HG03066 (cell line): ENCODE results near the gene NFYC.
"Not testable (repeated sequence)": the region's sequence is repeated elsewhere in the genome, so short reads cannot be mapped to it uniquely, and the experiment has no call there.

Experiments used
- ATAC-seq: cut with Tn5 transposase; IDR thresholded peaks from one replicate; pipeline ENCODE4 v1.9.1; 2021; ENCODE audit warnings: low read depth; ENCODE audit not compliant: unreplicated experiment

Gene NFYC

DNA sequence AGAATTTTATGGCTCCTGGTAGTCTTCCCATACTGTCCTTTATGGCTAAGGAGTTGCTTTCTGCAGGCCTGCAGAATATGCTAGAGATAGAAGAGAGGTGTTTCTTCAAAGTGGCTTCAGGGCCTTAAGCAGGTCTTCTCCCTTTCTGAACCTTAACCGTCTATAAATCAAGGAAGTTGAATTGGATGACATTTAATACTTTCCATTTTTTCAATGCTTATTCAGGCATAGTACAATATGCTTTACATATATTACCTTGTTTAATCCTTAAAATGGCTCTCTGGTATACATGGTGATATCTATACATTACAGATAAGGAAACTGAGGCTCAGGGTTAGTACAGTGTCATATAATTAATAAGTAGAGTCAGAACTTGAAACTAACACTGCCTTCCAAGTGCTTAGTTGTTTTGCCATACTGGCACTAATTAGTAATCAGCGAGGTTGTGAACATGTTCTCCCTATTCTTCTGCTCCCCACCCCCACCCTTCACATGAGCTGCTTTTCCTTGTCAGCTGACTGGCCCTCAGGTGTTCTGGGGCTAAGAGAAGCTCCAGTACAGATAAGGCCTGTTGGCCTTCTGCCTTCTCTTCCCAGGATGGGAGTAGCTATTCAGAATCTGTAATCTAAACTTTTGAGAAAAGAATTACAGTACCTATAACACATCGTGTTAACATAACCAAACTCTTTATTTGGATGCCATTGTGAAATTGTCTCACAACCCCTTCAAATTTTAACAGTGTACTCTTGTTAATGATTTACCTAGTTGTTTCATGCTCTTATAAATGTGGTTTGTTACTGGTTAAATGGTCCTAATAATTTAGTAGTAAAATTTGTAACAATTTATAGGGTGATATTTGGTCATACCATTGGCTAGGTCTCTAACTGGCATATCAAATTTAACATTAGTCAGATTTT lies 13.6 kb downstream of the NFYC start:
- no peak for ATAC-seq

GRCh38 chr1:40706626-40707025 lies 15.1 kb downstream of the NFYC start:
- no peak for ATAC-seq

DNA sequence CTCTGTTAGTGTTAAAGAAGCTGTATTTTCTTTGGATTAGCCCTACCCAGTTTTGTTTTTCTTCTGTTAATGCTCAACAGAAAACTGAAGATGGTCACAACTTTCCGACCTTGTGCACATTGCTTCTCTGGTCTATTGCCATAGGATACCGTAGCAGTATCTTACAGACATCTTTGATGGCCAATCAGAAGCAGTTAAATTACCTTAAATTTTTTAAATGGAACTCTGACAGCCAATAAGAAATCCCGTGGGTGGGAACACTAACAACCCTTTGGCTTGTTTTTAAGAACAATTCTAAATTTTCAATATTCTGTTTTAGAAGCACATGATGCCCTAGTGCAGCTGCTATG lies 17.2 kb downstream of the NFYC start:
- peak; percentile 67 for ATAC-seq

DNA sequence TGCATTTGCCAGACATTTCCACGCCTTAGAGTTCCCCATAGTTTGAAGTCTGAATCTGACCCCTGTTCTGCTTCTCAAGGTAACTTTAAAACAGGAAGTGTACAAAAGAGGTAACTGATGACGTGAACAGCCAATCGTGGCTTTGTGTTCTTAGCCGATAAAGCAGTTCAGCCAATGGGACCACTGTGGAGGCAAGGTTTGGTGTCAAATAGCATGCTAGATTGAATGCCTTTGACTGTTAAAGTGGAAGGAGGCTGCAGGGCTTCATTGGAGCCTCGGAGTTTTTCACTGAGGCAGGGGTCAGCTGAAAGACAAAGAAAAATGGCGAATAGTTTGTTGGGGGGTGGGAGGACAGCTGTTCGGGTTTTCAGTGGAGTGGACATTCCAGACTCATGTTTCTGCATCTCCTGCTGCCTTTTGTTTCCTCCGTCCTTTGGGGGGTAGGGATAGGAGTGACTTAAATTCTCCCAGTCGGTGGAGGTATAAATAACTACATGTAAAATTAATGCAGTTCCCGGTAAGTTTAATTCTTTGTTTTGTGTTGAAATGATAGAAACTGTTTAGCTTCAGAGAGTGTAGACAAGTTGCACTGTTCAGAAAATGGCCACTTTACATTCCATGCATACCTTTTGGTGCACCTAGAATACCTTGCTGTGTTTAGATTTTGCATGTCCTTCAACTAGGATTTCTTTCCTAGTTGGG lies 17.7 kb downstream of the NFYC start:
- peak; percentile 89 for ATAC-seq

DNA sequence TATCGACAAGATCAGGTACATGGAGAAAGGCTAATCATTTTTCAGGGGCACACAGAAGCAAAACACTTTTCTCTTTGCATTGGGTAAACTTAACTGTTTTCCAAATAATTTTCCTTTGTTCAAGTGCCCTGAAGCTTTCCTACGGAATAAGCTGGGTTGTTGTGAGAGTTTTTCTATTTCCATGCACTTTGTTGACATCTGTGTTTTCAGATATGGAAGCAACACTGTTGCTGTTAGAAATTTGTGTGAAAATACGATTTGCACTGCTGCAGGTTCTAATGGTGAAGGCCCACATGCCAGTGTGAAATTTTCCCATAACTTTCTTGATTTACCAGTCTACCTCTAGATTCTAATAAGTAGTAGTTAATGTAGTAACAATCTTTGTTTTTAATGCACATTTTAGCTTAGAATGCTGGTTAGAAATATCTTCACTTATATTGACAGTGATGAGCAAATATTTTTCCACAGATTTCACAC lies 18.3 kb downstream of the NFYC start:
- ATAC-seq = no peak

- ATAC-seq = no peak
These were observed 19.2 kb downstream of the NFYC start for GRCh38 chr1:40710581-40711315.

DNA sequence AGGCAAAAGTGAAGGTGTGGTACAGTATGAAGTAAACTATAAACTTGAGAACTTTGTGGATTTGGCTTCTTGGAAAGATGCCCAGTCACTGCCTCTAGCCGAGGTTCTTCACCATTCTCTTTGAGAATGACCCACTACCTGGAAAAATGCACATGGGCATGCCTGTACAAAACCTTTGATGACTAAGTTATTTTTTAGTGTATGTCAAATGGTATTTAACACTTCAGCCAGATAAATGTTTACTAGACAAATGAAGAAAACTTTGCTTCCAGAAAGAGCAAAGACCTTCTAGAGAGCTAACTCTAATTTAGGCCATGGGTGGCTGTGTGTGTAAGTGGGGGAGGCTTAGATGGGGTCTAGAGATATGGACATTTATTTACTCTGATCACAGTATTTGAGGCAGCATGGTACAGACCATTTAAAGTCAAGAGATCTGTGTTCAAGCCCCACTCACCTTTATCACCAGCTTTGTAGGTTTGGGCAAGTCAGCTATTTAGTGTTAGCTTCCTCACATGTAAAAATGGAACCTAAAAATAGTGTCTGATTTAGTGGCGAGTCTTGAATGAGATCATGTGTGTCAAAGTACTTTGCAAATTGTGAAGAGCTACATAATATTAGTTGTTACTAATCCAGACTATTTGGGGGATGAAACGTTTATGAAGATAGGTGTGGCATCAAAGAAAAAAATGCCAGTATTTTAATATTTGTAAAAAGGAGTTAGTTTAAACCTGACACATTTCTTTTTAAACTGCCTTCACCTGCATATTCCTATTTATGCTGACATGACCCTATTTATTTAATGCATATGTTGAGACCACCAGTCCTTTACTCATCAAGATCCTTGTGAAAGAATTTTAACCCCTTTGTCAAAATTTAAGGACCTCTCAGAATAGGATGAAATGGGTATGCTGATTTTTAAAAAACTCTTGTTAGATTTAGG lies 20.2 kb downstream of the NFYC start:
- no peak for ATAC-seq

DNA sequence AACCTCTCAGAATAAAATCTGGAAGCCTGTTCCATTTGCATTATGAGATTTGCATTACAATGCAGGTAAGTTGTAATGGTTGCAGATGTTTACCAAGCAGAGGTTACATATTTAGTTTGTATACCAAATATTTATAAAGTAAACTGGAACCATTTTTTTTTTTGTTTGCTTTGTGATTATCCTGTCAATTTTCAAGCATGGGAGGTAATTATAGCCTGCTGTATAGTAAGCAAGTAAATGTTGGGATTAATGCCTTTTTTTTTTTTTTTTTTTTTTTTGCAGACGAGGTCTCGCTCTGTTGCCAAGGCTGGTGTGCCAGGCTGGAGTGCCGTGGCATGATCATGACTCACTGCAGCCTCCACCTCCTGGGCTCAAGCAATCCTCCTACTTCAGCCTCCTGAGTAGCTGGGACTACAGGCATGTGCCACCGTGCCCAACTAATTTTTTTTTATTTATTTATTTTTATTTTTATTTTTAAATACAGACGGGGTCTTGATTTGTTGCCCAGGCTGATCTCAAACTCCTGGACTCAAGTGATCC lies 21.0 kb downstream of the NFYC start:
- ATAC-seq = no peak

DNA sequence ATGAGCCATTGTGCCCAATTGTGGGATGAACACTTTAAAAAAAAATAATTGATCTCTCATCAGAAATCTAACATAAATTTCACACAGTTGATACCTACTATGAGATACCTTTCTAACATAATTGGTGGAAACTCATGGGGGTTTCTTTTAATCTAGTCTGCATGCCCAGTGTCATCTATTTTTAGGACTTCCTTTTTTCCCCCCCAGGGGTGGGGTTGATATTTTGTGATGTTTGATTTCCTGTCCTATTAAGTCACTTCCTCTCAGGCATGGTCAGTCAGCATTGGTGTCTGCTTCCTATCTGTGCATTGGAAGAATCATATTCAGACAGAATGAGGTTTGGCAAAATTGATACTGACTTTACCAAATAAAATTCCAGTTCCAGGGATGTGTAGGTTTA lies 21.5 kb downstream of the NFYC start:
- no peak for ATAC-seq

DNA sequence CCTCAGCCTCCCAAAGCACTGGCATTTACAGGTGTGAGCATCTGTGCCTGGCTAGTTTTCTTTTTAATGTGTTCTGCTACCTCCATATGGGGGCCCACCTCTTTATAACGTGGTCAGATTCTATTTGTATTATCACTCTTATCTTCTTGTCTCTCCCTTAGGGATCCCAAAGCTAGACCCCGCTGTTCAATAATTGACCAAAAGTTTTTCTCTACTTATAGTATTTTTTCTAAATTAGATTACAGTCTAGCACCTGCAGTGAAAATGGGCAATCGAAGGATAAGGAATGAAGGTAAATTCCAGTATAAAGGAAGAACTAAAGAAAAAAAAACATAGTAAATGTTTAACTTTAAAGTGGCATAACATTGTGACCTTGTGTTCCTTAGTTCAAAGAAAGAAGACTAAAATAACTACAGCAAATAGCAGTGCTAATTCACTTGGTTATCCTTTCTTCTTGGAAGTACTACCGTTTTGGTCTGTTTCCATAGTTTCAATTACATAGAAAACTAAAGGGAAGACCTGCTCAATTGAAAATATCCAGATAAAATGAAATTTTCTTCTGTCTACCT lies 24.1 kb downstream of the NFYC start:
- no peak for ATAC-seq

- ATAC-seq = no peak
These were observed 25.6 kb downstream of the NFYC start for GRCh38 chr1:40717065-40717464.

DNA sequence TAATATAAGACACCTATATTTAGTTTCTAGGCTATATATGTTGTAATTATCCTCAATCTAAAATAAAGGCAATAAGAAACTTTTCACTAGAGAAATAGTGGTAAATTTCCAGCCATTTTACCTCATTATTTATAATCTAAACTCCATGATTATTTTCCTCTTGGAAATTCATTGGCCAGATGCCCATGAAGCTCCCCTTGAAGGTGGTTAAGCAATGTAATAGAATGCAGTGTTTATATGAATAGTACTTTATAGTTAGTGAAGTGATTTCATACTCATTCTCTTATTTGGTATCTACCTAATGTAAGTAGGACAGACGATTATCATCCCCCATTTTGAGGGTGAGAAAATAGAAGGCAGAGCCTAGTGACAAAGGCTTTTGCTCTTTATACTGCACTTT lies 26.5 kb downstream of the NFYC start:
- ATAC-seq = no peak

- no peak for ATAC-seq
These were observed 29.0 kb downstream of the NFYC start for GRCh38 chr1:40720493-40720892.

DNA sequence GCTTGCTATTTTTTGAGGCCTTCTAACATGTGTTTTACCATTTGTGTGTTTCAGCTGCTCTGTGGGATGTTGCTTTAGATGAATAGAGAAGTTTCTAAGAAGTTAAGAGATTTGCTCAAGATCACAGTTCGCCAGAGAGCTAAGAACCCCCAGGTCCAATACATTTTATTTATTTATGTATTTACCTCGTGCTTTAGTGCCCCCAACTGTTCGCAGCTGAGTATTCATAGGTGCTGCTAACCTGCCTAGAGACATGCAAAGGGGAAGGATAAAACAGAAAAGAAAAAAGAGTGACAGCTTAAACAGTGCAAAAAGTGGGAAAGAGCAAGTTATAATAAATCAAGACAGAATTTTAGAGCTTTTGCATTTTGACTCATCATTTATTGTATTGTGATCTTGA lies 31.1 kb downstream of the NFYC start:
- ATAC-seq = no peak

DNA sequence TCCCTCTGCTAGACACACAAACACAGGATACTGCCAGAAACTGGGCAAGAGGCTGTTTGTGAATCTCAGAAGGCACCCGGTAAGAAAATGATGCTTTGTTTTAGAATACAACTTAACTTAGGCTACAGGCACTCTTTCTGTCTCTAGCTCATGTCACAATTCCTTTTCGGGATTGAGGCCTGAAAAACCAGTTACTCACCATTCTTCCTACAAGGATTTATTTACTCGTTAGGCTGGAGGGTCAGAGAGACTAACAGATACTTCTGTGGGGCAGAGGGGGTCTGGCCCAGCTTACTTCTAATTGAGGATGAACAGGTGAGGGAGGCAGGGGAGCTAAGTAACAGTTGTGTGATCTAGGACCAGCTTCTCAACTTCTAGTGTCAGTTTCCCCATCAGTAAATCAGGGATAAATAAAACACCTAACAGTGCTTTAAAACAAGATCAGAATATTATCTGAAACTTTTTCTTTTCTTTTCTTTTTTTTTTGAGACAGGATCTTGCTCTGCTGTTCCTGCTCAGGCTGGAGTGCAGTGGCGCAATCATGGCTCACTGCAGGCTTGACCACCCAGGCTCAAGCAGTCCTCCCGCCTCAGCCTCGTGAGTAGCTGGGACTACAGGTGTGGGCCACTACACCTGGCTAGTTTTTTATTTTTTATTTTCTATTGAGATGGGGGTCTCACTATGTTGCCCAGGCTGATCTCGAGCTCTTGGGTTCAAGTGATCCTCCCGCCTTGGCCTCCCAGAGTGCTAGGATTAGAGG lies 31.9 kb downstream of the NFYC start:
- no peak for ATAC-seq

DNA sequence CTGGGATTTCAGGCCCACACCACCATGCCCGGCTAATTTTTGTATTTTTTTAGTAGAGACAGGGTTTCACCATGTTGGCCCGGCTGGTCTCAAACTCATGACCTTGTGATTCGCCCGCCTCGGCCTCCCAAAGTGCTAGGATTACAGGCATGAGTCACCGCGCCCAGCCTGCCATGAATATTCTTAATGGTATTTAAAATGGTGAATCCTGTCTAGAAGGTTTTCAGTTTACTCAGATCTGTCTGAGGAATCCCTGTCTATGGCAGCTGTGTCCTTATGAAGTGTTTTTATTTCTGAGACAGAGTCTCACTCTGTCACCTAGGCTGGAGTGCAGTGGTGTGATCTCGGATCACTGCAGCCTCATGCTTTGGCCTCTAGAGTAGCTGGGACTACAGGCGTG lies 36.2 kb downstream of the NFYC start:
- not testable (repeated sequence) for ATAC-seq

DNA sequence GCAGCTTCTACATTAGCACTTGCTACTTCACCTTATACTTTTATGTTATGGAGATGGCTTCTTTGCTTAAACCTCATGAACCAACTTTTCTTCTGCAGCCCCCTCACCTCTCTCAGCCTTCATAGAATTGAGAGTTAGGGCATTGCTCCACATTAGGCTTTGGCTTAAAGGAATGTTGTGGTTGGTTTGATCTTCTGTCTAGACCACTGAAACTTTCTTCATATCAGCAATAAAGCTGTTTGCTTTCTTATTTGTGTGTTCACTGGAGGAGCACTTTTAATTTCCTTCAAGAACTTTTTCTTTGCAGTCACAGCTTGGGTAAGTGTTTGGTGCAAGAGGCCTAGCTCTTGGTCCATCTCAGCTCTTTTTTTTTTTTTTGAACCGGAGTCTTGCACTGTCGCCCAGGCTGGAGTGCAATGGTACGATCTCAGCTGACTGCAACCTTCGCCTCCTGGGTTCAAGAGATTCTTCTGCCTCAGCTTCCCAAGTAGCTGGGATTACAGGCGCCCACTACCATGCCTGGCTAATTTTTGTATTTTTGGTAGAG lies 37.9 kb downstream of the NFYC start:
- not testable (repeated sequence) for ATAC-seq

- ATAC-seq = no peak
These were observed 41.3 kb downstream of the NFYC start for GRCh38 chr1:40732756-40733301.
